PC-3 (cell line): Measurements from ENCODE around the gene ADCY9.

ENCODE experiments used
- EZH2 ChIP-seq: fragments of 300-600 bp; sonication (generic); IDR thresholded peaks from one replicate; pipeline ENCODE4 v1.6.1; 2017; ENCODE audit warnings: antibody characterized with exemption, mild to moderate bottlenecking, low read length; ENCODE audit not compliant: unreplicated experiment
- EZH2phosphoT487 ChIP-seq: fragments of 300-600 bp; sonication (generic); IDR thresholded peaks from 2 replicates; pipeline ENCODE4 v1.6.1; 2018; ENCODE audit warnings: mild to moderate bottlenecking, antibody characterized with exemption, low read length, borderline replicate concordance
- TF ChIP-seq, protein P1 (sequence below): fragments of 300-600 bp; sonication (generic); conservative IDR thresholded peaks from 2 replicates; pipeline ENCODE4 v1.5.1; 2017; ENCODE audit warnings: antibody characterized with exemption, low read depth, mild to moderate bottlenecking, low read length

DNA sequence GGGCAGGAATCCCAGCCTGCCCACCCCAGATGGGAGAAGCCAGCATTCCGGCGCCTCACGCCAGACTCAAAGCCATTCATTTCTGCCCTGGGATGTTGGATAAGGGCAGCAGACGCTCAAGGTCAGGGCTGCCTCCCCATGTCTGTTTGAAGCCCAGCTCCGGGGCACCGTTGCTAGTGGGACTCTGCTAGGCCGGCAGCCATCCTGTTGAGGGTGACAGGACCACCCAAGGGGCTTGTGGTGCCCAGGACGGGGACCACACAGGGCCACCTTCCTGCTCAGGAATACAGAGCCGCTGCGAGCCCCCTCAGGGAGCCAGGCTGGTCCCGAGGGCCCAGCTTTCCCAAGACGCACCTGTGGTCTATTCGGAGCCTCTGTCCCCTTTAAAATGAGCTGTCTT, 134.0 kb downstream of the ADCY9 start:
- TF ChIP-seq, protein P1, sequence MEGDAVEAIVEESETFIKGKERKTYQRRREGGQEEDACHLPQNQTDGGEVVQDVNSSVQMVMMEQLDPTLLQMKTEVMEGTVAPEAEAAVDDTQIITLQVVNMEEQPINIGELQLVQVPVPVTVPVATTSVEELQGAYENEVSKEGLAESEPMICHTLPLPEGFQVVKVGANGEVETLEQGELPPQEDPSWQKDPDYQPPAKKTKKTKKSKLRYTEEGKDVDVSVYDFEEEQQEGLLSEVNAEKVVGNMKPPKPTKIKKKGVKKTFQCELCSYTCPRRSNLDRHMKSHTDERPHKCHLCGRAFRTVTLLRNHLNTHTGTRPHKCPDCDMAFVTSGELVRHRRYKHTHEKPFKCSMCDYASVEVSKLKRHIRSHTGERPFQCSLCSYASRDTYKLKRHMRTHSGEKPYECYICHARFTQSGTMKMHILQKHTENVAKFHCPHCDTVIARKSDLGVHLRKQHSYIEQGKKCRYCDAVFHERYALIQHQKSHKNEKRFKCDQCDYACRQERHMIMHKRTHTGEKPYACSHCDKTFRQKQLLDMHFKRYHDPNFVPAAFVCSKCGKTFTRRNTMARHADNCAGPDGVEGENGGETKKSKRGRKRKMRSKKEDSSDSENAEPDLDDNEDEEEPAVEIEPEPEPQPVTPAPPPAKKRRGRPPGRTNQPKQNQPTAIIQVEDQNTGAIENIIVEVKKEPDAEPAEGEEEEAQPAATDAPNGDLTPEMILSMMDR, result no peak
- TF ChIP-seq EZH2phosphoT487 (no peak), EZH2 (no peak)
